K562 (cell line): ENCODE data around the gene CCDC127. TPM values are rescaled to one million over a fixed set of nuclear protein-coding genes. Genes with fewer than 3 reads are reported as not detected.
A peak's percentile ranks its signal among the peaks of the same experiment; 100 is the strongest.

Source experiments
- ATAC-seq: fragments of 200-7000 bp; cut with Tn5 transposase; 3 replicates; pipeline ENCODE4 v1.9.1; 2020; ENCODE audit warnings: moderate library complexity
- BruUV-seq: library from RNA; stranded (reverse); fragments of 400-500 nt; replicated peaks from 2 replicates; lab custom pipeline; 2021; lab: Mats Ljungman, UMichigan
- CTCF ChIA-PET: fragments of 300-600 bp; formaldehyde crosslinking; extraction: SDS; loops from one replicate; lab custom pipeline; 2021; ENCODE audit warnings: low intra/inter-chr PET ratio; lab: Yijun Ruan, JAX
- POLR2A ChIA-PET: fragments of 300-600, 350-650 bp; sonication (Branson Sonifier 250); formaldehyde crosslinking; extraction: SDS; loops from one replicate; lab custom pipeline; 2021; ENCODE audit warnings: antibody characterized with exemption, inconsistent platforms; lab: Yijun Ruan, JAX
- DNase-seq, 4 experiments: peaks; one replicate each; pipeline versions ENCODE4 v3.0.0 to v3.0.0-alpha.2; 2011 to 2018; ENCODE audit warnings: low spot score in 3 of 4, mixed read lengths in 3 of 4; ENCODE audit errors: extremely low read depth in 1 of 4
- FAIRE-seq: peaks from 2 replicates; lab custom pipeline; 2011; peaks lifted over from hg19 to GRCh38; lab: Jason Lieb, UNC
- H2AFZ ChIP-seq: 2 replicates; pipeline ENCODE4 v1.6.0; 2011; ENCODE audit warnings: low read depth, low read length, control low read depth, inconsistent platforms
- H3K27ac ChIP-seq: fragments of 200-600 bp; 3 replicates; pipeline ENCODE4 v1.8.0; 2011; ENCODE audit warnings: low read depth, mild to moderate bottlenecking, control low read depth, inconsistent platforms, low read length, moderate library complexity, mixed read lengths; ENCODE audit errors: extremely low read depth
- H3K27me3 ChIP-seq, 2 experiments: fragments of 300-600 bp in 1 of 2; 2 replicates in 1 of 2; 3 replicates in 1 of 2; pipeline versions ENCODE4 v1.6.0 to v1.8.0; 2011; ENCODE audit warnings: inconsistent platforms in 2 of 2, low read length in 2 of 2, mild to moderate bottlenecking in 1 of 2, mixed read lengths in 1 of 2, moderate library complexity in 1 of 2; ENCODE audit not compliant: control insufficient read depth in 2 of 2, insufficient read depth in 2 of 2
- H3K36me3 ChIP-seq: fragments of 300-600 bp; 3 replicates; pipeline ENCODE4 v1.8.0; 2011; ENCODE audit warnings: mild to moderate bottlenecking, low read length, inconsistent platforms; ENCODE audit not compliant: control insufficient read depth, insufficient read depth
- H3K4me1 ChIP-seq, 2 experiments: fragments of 200-600 bp in 1 of 2; replicated peaks in 1 of 2; 2 replicates in 1 of 2; 3 replicates in 1 of 2; pipeline versions ENCODE4 v1.5.1 to v1.8.0; 2011; ENCODE audit warnings: inconsistent platforms in 2 of 2, low read length in 2 of 2, mild to moderate bottlenecking in 1 of 2, mixed read lengths in 1 of 2, moderate library complexity in 1 of 2; ENCODE audit not compliant: control insufficient read depth in 2 of 2, insufficient read depth in 2 of 2
- H3K4me2 ChIP-seq: 2 replicates; pipeline ENCODE4 v1.6.1; 2011; ENCODE audit warnings: low read length, control low read depth, inconsistent platforms, mixed read lengths; ENCODE audit not compliant: insufficient read depth
- H3K4me3 ChIP-seq: fragments of 200-600 bp; sonication (generic), shearing (Covaris generic); 2 replicates; pipeline ENCODE4 v1.5.1; 2016; ENCODE audit warnings: control low read depth, inconsistent platforms
- H3K79me2 ChIP-seq: fragments of 200-600 bp; 3 replicates; pipeline ENCODE4 v1.8.0; 2011; ENCODE audit warnings: low read length, inconsistent platforms; ENCODE audit not compliant: control insufficient read depth, insufficient read depth
- H3K9ac ChIP-seq, 2 experiments: 2 replicates each; pipeline versions ENCODE4 v1.6.0 to v1.6.1; 2011; ENCODE audit warnings: low read depth in 2 of 2, low read length in 2 of 2, control low read depth in 1 of 2, inconsistent platforms in 1 of 2, mild to moderate bottlenecking in 1 of 2, mixed read lengths in 1 of 2; ENCODE audit not compliant: insufficient read depth in 1 of 2
- H3K9me1 ChIP-seq: one replicate; pipeline ENCODE4 v1.6.0; 2011; ENCODE audit warnings: inconsistent platforms, mild to moderate bottlenecking, low read length, moderate library complexity; ENCODE audit not compliant: control insufficient read depth, insufficient read depth
- H3K9me3 ChIP-seq: replicated peaks from 2 replicates; pipeline ENCODE4 v1.5.1; 2011; ENCODE audit warnings: low read depth, low read length, inconsistent platforms; ENCODE audit not compliant: control insufficient read depth, insufficient read depth
- H4K20me1 ChIP-seq: replicated peaks from 2 replicates; pipeline ENCODE4 v1.6.1; 2011; ENCODE audit warnings: low read length, inconsistent platforms, mixed read lengths; ENCODE audit not compliant: control insufficient read depth, insufficient read depth
- BRF1 ChIP-seq: IDR thresholded peaks from 3 replicates; pipeline ENCODE4 v1.6.1; 2011; ENCODE audit warnings: borderline replicate concordance, mild to moderate bottlenecking; ENCODE audit not compliant: insufficient read length; ENCODE audit errors: extremely low read depth
- CBFA2T3 ChIP-seq: fragments of 450-650 bp; IDR thresholded peaks from 2 replicates; pipeline ENCODE4 v1.6.1; 2017
- CXXC5 ChIP-seq: fragments of 250-450 bp; sonication (Bioruptor Pico); IDR thresholded peaks from 2 replicates; pipeline ENCODE4 v1.8.0; 2022; ENCODE audit warnings: inconsistent platforms, mild to moderate bottlenecking, moderate library complexity
- E2F8 ChIP-seq: fragments of 450-650 bp; IDR thresholded peaks from 2 replicates; pipeline ENCODE4 v1.7.1; 2018; ENCODE audit warnings: mild to moderate bottlenecking, low read depth; ENCODE audit not compliant: partially characterized antibody
- ELK1 ChIP-seq: sonication (generic); formaldehyde crosslinking; IDR thresholded peaks from 2 replicates; pipeline ENCODE4 v1.8.1; 2022; ENCODE audit warnings: missing genetic modification reagents
- ESRRB ChIP-seq: fragments of 250-450 bp; sonication (Bioruptor Pico); IDR thresholded peaks from 2 replicates; pipeline ENCODE4 v1.5.0; 2020; ENCODE audit warnings: mild to moderate bottlenecking, moderate library complexity, borderline replicate concordance
- FOXJ3 ChIP-seq: sonication (generic); formaldehyde crosslinking; IDR thresholded peaks from 2 replicates; pipeline ENCODE4 v1.4.0; 2020; ENCODE audit warnings: mild to moderate bottlenecking, missing genetic modification reagents
- NFATC3 ChIP-seq: fragments of 450-650 bp; IDR thresholded peaks from 2 replicates; pipeline ENCODE4 v1.6.1; 2017; ENCODE audit warnings: mild to moderate bottlenecking
- POLR3A ChIP-seq: IDR thresholded peaks from 2 replicates; pipeline ENCODE4 v1.6.1; 2011; ENCODE audit warnings: borderline replicate concordance, mild to moderate bottlenecking, moderate library complexity; ENCODE audit not compliant: insufficient read length, insufficient read depth; ENCODE audit errors: extremely low read depth
- SMAD4 ChIP-seq: fragments of 250-450 bp; sonication (Bioruptor Pico); conservative IDR thresholded peaks from 2 replicates; pipeline ENCODE4 v1.8.0; 2021; ENCODE audit warnings: inconsistent platforms, mild to moderate bottlenecking, moderate library complexity
- ZBTB33 ChIP-seq: sonication (generic); formaldehyde crosslinking; IDR thresholded peaks from 2 replicates; pipeline ENCODE4 v1.8.1; 2023; ENCODE audit warnings: mild to moderate bottlenecking, missing genetic modification reagents
- ZNF165 ChIP-seq: fragments of 250-450 bp; sonication (Bioruptor Pico); IDR thresholded peaks from 2 replicates; pipeline ENCODE4 v1.4.0; 2020; ENCODE audit warnings: borderline replicate concordance
- ZNF23 ChIP-seq: fragments of 250-450 bp; sonication (Bioruptor Pico); IDR thresholded peaks from 2 replicates; pipeline ENCODE4 v1.4.0; 2020; ENCODE audit warnings: mild to moderate bottlenecking
- ZNF444 ChIP-seq: fragments of 250-450 bp; sonication (Bioruptor Pico); IDR thresholded peaks from 2 replicates; pipeline ENCODE4 v1.4.0; 2020; ENCODE audit warnings: mild to moderate bottlenecking, moderate library complexity
- WGBS: fragments of 100-300 bp; shearing (Covaris generic); methylation state at CpG from one replicate; pipeline ENCODE4 v1.1.6; 2016; ENCODE audit warnings: low coverage, mixed read lengths; ENCODE audit not compliant: insufficient coverage; ENCODE audit errors: missing lambda C conversion rate; 5-methylcytosine and 5-hydroxymethylcytosine counted together
- in situ Hi-C: fragments of 300-500 bp; cut with MboI; formaldehyde crosslinking; loops from 4 replicates; pipeline ENCODE4 v1.15.0; 2018; ENCODE audit warnings: inconsistent platforms, mixed read lengths
- intact Hi-C: fragments of 100-400 bp; cut with micrococcal nuclease; formaldehyde crosslinking; loops from 2 replicates; pipeline ENCODE4 v1.14.2; 2022
- polyA plus RNA-seq, 8 experiments: library from polyadenylated mRNA; depleted of rRNA in 4 of 8; stranded (reverse) in 5 of 8; unstranded in 3 of 8; fragments of >200 nt; fragmentation: Nextera tagmentation in 2 of 8; fragmentation: Illumina TruSeq in 1 of 8; extraction: Ambion mirVana in 2 of 8; extraction: Trizol in 1 of 8; gene quantifications; 2 replicates each; pipeline versions ENCODE4 v1.2.1 to v1.2.3, GENCODE V29; 2011 to 2014; ENCODE audit warnings: inconsistent platforms in 1 of 8, missing spikeins in 1 of 8
- total RNA-seq, 7 experiments: library from RNA; depleted of rRNA in 6 of 7; stranded (reverse); fragments of >200 nt in 6 of 7; fragmentation: Illumina TruSeq in 2 of 7; extraction: Trizol in 2 of 7; gene quantifications; 2 replicates each; pipeline versions ENCODE4 v1.2.1 to v1.2.3, GENCODE V29; 2011 to 2021; ENCODE audit warnings: low replicate concordance in 1 of 7

Gene CCDC127
- total and polyA plus RNA-seq, 9 of the 15 experiments (the other 6 are each of a cell fraction or from before 2014, with no cell fraction given), result 2.7 to 4.5 (median 4.1) TPM

GRCh38 chr5:204966-205670, 12.8 kb downstream of the CCDC127 start:
- intact Hi-C loops, result no loop called here
- Histone ChIP-seq H3K36me3 (peaks cover 28% of the 10 kb centered on the region), H3K79me2 (peaks cover 35% of the 10 kb centered on the region), H3K4me3 (no peak overlapping the region), H3K9ac (0 out of 4 replicates have a peak overlapping the region, but pooled peaks of 1 of the 2 experiments have one; percentile 67), H4K20me1 (peaks cover 31% of the 10 kb centered on the region), H2AFZ (no peak overlapping the region), H3K27ac (no peak overlapping the region), H3K4me2 (no peak overlapping the region), H3K4me1 (peaks cover 26 to 36% of the 10 kb centered on the region in 2 experiments), H3K9me3 (no peaks in the 10 kb centered on the region), H3K9me1 (no peaks in the 10 kb centered on the region), H3K27me3 (no peaks in the 10 kb centered on the region)
- DNase-seq, result no peak
- TSS peak; percentile 29 for BruUV-seq
- WGBS, result 93% methylated on average over 30 of the region's 30 CpGs
- no peak for ATAC-seq
- FAIRE-seq, result no peak
- in situ Hi-C loops, result no loop called here
- POLR2A ChIA-PET, result interaction anchor here (0.6 to 1.3 kb wide), 3 partner anchors 9 to 268 kb away, joined by 3 read pairs; no protein-coding TSS in a partner anchor
- CTCF ChIA-PET, result no interaction called here
- TF ChIP-seq ZBTB33 (CRISPR knock-in tag) (no peak), E2F8 (no peak), ZNF165 (CRISPR knock-in tag) (no peak), SMAD4 (no peak), ESRRB (CRISPR knock-in tag) (no peak), CBFA2T3 (no peak), FOXJ3 (CRISPR knock-in tag) (no peak), ELK1 (no peak), ZNF444 (no peak), CXXC5 (CRISPR knock-in tag) (no peak), POLR3A (no peak), ZNF23 (CRISPR knock-in tag) (no peak), BRF1 (no peak), NFATC3 (no peak)
